Stimulated activated CD4-positive, alpha-beta T cell treated with anti-CD3 and anti-CD28 coated beads, Interleukin-12 subunit alpha, Interleukin-12 subunit beta, amount 100 ng/mL, for 24 hours (primary cell): ENCODE measurements around the gene NKTR.
"Not testable (repeated sequence)": the region's sequence is repeated elsewhere in the genome, so short reads cannot be mapped to it uniquely, and the experiment has no call there.

ENCODE experiments used
- DNase-seq, 2 experiments: peaks; one replicate each; pipeline ENCODE4 v3.0.0-alpha.2; 2020; ENCODE audit warnings: low read depth in 2 of 2

The NKTR gene

GRCh38 chr3:42595682-42596081, 4.8 kb upstream of the NKTR start:
- no peak for DNase-seq

- DNase-seq, result not testable (repeated sequence)
These were observed 3.4 kb upstream of the NKTR start for GRCh38 chr3:42597098-42597497.

- DNase-seq, result peak; percentile 43 to 60
These were observed 631 bp downstream of the NKTR start for GRCh38 chr3:42600958-42601675.

- DNase-seq, result no peak
These were observed 1.6 kb downstream of the NKTR start for GRCh38 chr3:42601896-42602581.

DNA sequence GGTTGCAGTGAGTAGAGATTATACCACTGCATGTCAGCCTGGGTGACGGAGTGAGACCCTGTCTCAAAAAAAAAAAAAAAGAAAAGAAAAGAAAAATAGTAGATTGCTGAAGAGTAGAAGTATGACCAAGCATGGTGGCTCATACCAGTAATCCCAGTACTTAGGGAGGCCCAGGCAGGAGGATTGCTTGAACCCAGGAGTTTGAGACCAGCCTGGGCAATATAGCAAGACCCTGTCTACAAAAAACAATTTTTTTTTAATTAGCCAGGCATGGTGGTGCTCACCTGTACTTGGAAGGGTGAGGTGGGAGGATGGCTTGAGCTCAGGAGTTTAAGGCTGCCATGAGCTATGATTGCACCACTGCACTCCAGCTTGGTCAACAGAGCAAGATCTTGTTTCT, 2.5 kb downstream of the NKTR start:
- no peak for DNase-seq

GRCh38 chr3:42605546-42606173, 5.2 kb downstream of the NKTR start:
- DNase-seq, result no peak

DNA sequence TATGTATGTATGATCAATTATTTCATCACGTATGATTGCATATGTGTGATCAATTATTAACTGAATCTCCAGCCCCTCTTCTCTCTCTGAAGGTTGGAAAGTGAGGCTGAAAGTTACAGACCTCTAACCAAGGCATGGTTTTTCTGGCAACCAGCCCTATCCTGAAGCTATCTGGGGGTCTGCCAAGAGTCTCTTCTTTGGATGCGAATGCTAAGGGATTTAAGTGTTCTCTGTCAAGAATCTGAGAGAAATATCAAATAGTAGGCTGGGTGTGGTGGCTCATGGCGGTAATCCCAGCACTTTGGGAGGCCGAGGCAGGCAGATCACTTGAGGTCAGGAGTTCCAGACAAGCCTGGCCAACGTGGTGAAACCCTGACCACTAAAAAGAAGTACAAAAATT, 8.1 kb downstream of the NKTR start:
- no peak for DNase-seq

DNA sequence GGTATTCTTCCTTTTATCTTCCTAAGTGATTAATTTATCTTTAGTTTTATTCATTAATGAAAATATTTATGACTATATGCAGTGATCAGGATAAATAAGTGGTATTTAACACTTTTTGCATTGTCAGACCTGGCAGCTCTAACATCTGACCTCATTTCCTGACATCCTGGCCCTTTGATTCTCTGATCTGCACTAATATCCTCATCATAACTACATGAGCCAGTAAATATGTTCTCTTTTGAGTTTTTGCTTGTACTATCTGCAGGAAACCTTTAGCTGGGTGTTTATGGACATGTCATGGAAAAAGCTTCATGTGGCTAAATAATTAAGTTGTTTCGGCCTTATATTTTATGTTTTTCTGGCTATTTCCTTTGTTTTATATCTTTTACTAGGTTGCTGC, 10.5 kb downstream of the NKTR start:
- DNase-seq, result no peak

DNA sequence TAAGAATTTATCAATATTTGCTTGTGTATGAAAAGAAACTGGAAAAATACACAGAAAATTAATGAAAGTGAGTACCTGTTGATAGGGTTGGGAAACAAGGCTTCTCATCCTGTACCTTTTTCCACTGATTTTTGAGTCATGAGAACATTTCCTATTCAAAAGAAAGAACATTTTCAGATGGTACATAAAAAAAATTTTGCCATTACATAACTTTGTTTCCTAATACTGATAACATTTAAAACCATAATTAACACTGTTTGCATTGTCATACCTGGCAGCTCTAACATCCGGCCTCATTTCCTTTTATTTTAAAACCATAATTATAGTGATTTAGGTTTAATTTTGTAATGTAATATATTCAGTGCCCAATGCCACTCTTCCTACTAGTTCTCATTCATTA, 11.7 kb downstream of the NKTR start:
- no peak for DNase-seq

GRCh38 chr3:42612928-42613327, 12.4 kb downstream of the NKTR start:
- no peak for DNase-seq

DNA sequence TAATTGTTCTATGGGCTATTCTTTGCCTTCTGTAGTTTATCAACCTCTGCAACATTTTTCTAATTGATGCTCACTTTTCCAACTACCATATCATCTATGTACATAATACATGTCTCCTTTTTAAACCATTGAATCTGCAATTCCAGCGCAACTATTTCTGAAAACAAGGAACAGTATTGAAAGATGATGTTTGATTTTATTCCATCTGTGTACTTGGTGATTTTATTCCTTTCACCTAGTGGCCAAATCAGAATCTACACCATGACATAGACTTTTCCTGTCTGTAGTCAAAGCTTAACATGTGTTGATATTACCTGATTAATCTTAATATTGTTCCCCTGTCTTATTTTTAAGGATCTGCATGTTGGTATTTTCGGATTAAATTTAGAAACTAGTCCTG, 13.0 kb downstream of the NKTR start:
- DNase-seq, result no peak

GRCh38 chr3:42631620-42632019, 31.1 kb downstream of the NKTR start:
- DNase-seq, result no peak

GRCh38 chr3:42632146-42632545, 31.7 kb downstream of the NKTR start:
- no peak for DNase-seq

DNA sequence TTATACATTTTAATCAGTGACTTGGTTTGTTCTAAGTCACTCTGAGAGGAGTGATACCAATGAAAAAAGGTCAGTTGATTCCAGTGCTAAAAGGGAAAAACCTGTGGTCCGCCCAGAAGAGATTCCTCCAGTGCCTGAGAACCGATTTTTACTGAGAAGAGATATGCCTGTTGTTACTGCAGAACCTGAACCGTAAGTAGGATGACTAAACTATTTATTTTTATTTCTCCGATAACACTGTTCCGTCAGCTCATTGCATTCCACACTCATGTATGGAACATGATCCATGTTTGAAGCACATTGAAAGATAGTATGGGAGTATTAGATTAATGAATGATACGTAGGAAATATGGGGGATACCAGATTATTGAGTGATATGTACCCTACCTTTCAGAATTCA, 33.1 kb downstream of the NKTR start:
- no peak for DNase-seq

- no peak for DNase-seq
These were observed 34.6 kb downstream of the NKTR start for GRCh38 chr3:42635111-42635510.

DNA sequence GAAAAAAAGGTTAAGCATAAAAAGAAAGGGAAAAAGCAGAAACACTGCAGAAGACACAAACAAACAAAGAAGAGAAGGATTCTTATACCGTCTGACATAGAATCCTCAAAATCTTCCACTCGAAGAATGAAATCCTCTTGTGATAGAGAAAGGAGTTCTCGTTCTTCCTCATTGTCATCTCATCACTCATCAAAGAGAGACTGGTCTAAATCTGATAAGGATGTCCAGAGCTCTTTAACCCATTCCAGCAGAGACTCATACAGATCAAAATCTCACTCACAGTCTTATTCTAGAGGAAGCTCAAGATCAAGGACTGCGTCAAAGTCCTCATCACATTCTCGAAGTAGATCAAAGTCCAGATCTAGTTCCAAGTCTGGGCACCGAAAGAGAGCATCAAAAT, 36.5 kb downstream of the NKTR start:
- DNase-seq, result no peak

DNA sequence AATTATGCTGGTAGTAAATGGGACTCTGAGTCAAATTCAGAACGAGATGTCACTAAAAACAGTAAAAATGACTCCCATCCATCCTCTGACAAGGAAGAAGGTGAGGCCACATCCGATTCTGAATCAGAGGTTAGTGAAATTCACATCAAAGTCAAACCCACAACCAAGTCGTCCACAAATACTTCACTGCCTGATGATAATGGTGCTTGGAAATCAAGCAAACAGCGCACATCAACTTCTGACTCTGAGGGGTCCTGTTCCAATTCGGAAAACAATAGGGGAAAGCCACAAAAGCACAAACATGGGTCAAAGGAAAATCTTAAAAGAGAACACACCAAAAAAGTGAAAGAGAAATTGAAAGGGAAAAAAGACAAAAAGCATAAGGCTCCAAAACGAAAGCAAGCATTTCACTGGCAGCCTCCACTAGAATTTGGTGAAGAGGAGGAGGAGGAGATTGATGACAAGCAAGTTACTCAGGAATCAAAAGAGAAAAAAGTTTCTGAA, 37.9 kb downstream of the NKTR start:
- no peak for DNase-seq

DNA sequence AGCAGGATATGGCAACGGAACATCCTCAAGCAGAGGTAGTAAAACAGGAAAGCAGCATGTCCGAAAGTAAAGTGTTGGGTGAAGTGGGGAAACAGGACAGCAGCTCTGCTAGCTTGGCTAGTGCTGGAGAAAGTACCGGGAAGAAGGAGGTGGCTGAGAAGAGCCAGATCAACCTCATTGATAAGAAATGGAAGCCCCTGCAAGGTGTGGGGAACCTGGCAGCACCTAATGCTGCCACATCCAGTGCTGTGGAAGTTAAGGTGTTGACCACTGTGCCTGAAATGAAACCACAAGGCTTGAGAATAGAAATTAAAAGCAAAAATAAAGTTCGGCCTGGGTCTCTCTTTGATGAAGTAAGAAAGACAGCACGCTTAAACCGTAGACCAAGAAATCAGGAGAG, 38.7 kb downstream of the NKTR start:
- no peak for DNase-seq

- DNase-seq, result no peak
These were observed 39.6 kb downstream of the NKTR start for GRCh38 chr3:42640129-42640528.

DNA sequence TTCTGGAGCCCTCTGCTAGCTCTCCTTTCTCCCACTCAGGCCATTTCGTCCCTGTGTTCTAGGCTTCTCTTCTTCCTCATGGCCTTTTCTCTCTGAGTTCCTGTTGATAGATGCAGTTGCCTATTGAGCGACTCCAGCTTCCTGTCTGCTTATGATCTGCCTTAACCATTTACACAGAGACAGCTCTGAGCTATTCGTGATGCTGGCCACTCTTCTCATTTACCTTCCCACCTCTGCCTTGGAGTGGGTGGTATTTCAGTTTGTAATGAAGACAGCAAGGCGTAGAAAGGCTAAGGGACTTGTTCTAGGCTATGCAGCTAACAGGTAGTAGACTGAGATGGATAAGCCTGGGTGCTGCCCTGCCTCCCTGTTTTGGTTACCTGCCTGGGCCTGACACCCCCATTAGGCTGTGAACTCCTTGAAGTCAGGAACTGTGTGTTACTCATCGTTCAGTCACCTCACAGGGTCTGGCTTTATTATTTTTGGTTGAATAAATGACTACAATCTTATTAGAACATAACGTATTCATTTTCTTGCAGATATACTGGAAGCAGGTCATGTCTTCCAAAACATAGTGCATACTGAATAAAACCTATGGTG, 40.4 kb downstream of the NKTR start:
- no peak for DNase-seq

DNA sequence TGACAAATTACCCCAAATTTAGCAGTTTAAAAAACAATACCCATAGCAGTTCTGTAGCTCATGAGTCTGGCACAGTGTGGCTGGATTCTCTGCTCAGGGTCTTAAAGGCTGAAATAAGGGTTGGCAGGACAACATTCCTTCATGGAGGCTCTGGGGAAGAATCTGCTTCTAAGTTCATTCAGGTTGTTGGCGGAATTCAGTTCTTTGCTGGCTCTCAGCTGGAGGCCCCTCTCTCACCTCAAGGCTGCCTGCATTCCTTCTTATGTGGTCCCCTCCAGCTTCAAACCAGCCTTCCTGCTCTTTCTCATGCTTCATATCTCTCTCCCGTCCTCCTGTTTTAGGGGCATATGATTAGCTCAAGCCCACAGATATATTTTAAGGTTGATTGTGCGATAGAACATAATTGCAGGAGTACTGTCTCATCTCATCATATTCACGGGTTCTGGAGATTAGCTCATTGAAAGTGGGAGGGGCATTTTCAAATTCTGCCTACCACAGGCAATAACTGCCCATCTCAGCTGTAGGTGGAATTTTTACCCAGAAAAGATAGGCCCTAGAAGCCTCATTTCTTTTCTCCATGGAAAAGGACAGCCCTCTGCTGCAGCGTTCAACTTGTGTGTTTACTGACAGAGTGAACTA, 47.5 kb downstream of the NKTR start:
- DNase-seq, result no peak

GRCh38 chr3:42649006-42649405, 48.5 kb downstream of the NKTR start:
- no peak for DNase-seq
